ES-I3 (cell line): ENCODE data around the gene IFT122.

Source experiments
- H3K36me3 ChIP-seq: 2 replicates; pipeline ENCODE4 v1.6.1; 2013; ENCODE audit warnings: mild to moderate bottlenecking, low read length, control low read depth, moderate library complexity; ENCODE audit not compliant: insufficient read depth
- H3K4me1 ChIP-seq: 2 replicates; pipeline ENCODE4 v1.6.1; 2013; ENCODE audit warnings: mild to moderate bottlenecking, control low read depth, low read length; ENCODE audit not compliant: insufficient read depth
- H3K9ac ChIP-seq: 2 replicates; pipeline ENCODE4 v1.6.1; 2013; ENCODE audit warnings: low read depth, mild to moderate bottlenecking, low read length, moderate library complexity
- H3K9me3 ChIP-seq: 2 replicates; pipeline ENCODE4 v1.6.1; 2013; ENCODE audit warnings: mild to moderate bottlenecking, low read length, moderate library complexity; ENCODE audit not compliant: control insufficient read depth, insufficient read depth

IFT122 gene

GRCh38 chr3:129562803-129563202 lies 122.8 kb downstream of the IFT122 start:
- Histone ChIP-seq H3K4me1 (peaks cover 26% of the 10 kb centered on the region), H3K9ac (no peak overlapping the region), H3K9me3 (no peaks in the 10 kb centered on the region), H3K36me3 (peaks cover 18% of the 10 kb centered on the region)

- Histone ChIP-seq H3K36me3 (peaks cover 12% of the 10 kb centered on the region), H3K4me1 (peaks cover 21% of the 10 kb centered on the region), H3K9ac (no peak overlapping the region), H3K9me3 (no peaks in the 10 kb centered on the region)
Observed at GRCh38 chr3:129563332-129563731, 123.3 kb downstream of the IFT122 start.

- H3K9ac ChIP-seq = no peak overlapping the region
- peaks cover 11% of the 10 kb centered on the region; the same call in 1 of the 2 replicates for H3K36me3 ChIP-seq
- H3K4me1 ChIP-seq = peaks cover 15% of the 10 kb centered on the region
- no peaks in the 10 kb centered on the region for H3K9me3 ChIP-seq
Observed at GRCh38 chr3:129563850-129564535, 124.0 kb downstream of the IFT122 start.

DNA sequence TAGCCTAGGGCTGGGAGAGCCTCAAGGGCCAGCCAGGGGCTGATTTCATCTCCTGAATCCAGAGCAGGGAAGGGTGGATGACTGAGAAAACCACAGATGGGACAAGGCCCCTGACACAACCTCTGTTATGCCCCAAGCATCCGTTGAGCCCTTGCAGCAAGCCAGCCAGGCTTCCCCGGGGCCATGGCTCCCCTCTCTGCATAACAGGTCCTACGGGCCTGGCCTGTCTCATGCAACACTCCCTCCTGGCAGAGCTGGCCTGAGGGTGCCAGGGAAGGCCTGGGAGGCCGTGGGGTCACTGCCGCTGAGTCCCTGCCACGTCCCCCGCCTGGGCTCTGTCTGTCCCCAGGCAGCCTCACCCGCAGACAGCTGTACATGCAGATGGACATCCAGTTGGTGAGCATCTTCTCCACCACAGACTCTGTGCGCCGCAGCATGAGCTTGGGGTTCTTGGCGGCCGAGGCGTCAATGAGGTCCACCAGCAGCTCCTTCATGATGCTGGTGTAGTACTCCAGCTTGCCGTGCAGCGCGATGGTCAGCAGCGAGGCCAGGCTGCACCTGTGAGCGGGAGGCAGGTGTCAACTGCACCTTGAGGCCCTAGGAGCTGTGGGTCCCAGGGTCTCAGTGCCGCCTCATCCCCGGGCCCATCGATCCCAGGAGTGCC lies 125.1 kb downstream of the IFT122 start:
- no peaks in the 10 kb centered on the region for H3K9me3 ChIP-seq
- peaks cover 15% of the 10 kb centered on the region; the same call in 1 of the 2 replicates for H3K36me3 ChIP-seq
- no peak overlapping the region for H3K9ac ChIP-seq

GRCh38 chr3:129565902-129566301 lies 125.9 kb downstream of the IFT122 start:
- Histone ChIP-seq H3K9me3 (no peaks in the 10 kb centered on the region), H3K36me3 (peaks cover 16% of the 10 kb centered on the region; the same call in 1 of the 2 replicates), H3K9ac (no peak overlapping the region), H3K4me1 (peaks cover 5% of the 10 kb centered on the region; the same call in 1 of the 2 replicates)

More for the DNA sequence above, 125.1 kb downstream of the IFT122 start:
- H3K4me1 ChIP-seq = peaks cover 11% of the 10 kb centered on the region; the same call in 1 of the 2 replicates

GRCh38 chr3:129567176-129567705 lies 127.2 kb downstream of the IFT122 start:
- Histone ChIP-seq H3K9me3 (no peaks in the 10 kb centered on the region), H3K4me1 (no peaks in the 10 kb centered on the region), H3K36me3 (peaks cover 16% of the 10 kb centered on the region), H3K9ac (no peak overlapping the region)

- Histone ChIP-seq H3K9me3 (no peaks in the 10 kb centered on the region), H3K36me3 (peaks cover 16% of the 10 kb centered on the region), H3K9ac (no peak overlapping the region), H3K4me1 (no peaks in the 10 kb centered on the region)
Observed at GRCh38 chr3:129567939-129568338, 127.9 kb downstream of the IFT122 start.

DNA sequence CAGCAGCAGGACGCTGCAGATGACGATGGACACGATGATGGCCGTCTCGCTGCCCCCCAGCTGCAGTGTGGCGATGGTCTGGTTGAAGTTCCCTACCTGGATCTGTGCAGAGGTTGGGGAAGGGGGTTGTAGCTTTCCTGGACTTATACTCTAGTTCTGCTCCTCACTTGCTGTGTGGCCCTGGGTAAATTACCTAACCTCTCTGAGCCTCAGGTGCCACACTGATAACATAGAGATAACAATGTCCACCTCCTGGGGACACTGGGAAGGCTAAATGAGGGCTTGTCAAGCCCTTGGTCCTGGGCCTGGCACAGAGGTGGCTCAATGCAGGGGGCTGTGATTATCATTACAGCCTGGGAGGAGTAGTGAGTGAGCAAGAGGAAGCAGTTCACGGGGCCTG lies 129.8 kb downstream of the IFT122 start:
- no peaks in the 10 kb centered on the region for H3K4me1 ChIP-seq
- no peaks in the 10 kb centered on the region for H3K9me3 ChIP-seq
- H3K9ac ChIP-seq = no peak overlapping the region
- peaks cover 12% of the 10 kb centered on the region for H3K36me3 ChIP-seq
